Nephron (organoid): ENCODE data around the gene GNAS-AS1.
A peak's percentile ranks its signal among the peaks of the same experiment; 100 is the strongest.

Experiments used
- H3K27ac Mint-ChIP-seq, 3 experiments: 2 replicates each; pipeline ENCODE4 v1.8.0; 2020; ENCODE audit warnings: mixed read lengths in 3 of 3, mild to moderate bottlenecking in 2 of 3, moderate library complexity in 1 of 3
- H3K27me3 Mint-ChIP-seq: 2 replicates; pipeline ENCODE4 v1.8.0; 2021; ENCODE audit warnings: low read depth, mild to moderate bottlenecking, moderate library complexity, mixed read lengths
- H3K36me3 Mint-ChIP-seq: 2 replicates; pipeline ENCODE4 v1.8.0; 2020; ENCODE audit warnings: low read depth, mixed read lengths
- H3K4me1 Mint-ChIP-seq: 2 replicates; pipeline ENCODE4 v1.8.0; 2020; ENCODE audit warnings: mixed read lengths
- H3K4me3 Mint-ChIP-seq, 3 experiments: 2 replicates each; pipeline ENCODE4 v1.8.0; 2020; ENCODE audit warnings: mild to moderate bottlenecking in 3 of 3, mixed read lengths in 3 of 3, moderate library complexity in 2 of 3
- H3K9me3 Mint-ChIP-seq: 2 replicates; pipeline ENCODE4 v1.8.0; 2020; ENCODE audit warnings: mixed read lengths
- TF ChIP-seq, protein P1 (sequence below), 3 experiments: fragments of 200-600 bp; sonication (generic); IDR thresholded peaks; one replicate each; pipeline ENCODE4 v1.5.0; 2021; ENCODE audit warnings: antibody characterized with exemption in 3 of 3; ENCODE audit not compliant: unreplicated experiment in 3 of 3

Gene GNAS-AS1

DNA sequence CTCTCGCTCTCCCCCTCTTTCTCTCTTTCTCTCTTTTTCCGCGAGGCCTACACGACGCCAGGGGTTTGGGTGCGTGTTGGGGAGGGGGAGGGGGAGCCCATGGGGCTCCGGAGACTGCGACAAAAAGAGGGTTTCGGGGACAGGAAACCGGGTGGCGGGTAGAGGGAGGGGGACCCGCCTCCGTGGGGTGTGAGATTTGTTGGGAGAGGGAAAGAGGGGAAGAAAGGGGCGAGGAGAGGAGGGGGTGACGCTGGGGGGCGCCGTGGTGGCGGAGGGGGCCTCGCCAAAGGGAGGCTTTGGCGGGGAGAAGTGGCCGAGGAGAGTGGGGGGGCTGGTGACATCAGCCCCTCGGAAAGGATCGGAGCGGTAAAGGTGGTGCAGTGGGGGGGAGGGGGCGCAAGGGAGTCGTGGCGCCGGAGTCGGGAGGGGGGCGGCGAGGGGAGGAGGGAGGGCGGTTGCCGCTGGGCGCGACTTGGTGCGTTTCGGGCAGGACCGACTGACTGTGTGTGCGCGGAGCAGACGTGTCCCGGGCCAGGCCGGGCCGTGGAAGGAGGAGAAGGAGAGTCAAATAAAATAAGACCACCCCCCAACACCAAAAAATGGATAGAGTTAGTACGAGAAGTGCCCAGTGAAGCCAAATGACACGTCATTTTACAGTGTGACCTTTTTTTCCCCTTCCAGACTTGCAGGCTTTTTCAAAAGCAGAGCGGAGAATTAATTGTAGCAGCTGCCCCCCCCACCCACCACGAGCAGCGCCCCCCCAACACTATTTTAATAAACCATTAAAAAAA is 41.6 kb upstream of the GNAS-AS1 start:
- Mint-ChIP-seq H3K4me1 (peaks cover 55% of the 10 kb centered on the region), H3K27ac (peak overlapping the region; percentile 91 to 99 (median 99)), H3K27me3 (no peaks in the 10 kb centered on the region), H3K4me3 (peak overlapping the region; percentile 97 to 99 (median 98)), H3K36me3 (peaks cover 17% of the 10 kb centered on the region), H3K9me3 (no peaks in the 10 kb centered on the region)
- TF ChIP-seq, protein P1, sequence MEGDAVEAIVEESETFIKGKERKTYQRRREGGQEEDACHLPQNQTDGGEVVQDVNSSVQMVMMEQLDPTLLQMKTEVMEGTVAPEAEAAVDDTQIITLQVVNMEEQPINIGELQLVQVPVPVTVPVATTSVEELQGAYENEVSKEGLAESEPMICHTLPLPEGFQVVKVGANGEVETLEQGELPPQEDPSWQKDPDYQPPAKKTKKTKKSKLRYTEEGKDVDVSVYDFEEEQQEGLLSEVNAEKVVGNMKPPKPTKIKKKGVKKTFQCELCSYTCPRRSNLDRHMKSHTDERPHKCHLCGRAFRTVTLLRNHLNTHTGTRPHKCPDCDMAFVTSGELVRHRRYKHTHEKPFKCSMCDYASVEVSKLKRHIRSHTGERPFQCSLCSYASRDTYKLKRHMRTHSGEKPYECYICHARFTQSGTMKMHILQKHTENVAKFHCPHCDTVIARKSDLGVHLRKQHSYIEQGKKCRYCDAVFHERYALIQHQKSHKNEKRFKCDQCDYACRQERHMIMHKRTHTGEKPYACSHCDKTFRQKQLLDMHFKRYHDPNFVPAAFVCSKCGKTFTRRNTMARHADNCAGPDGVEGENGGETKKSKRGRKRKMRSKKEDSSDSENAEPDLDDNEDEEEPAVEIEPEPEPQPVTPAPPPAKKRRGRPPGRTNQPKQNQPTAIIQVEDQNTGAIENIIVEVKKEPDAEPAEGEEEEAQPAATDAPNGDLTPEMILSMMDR (IDR thresholded peaks at IDR 0.05; ENCODE audit: unreplicated experiment in 3 of 3) = no peak

DNA sequence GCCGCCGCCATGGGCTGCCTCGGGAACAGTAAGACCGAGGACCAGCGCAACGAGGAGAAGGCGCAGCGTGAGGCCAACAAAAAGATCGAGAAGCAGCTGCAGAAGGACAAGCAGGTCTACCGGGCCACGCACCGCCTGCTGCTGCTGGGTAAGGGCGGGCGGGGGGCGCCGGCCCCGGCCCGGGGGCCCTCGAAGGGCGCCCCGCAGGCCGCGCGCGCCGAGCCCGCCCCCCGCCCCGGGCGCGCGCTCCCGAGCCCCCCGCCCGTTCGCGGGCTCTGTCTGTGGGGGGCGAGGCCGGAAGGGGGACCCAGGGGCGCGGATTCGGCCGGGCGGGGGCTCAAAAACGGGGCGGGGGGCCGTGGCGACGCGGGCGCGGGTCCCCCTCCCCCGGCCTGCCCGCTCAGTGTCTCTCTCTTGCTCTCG is 41.0 kb upstream of the GNAS-AS1 start:
- Mint-ChIP-seq H3K4me1 (peaks cover 51% of the 10 kb centered on the region), H3K27me3 (no peaks in the 10 kb centered on the region), H3K27ac (peak overlapping the region; percentile 91 to 99 (median 99)), H3K9me3 (no peaks in the 10 kb centered on the region), H3K4me3 (peak overlapping the region; percentile 97 to 99 (median 98)), H3K36me3 (peaks cover 12% of the 10 kb centered on the region)
- TF ChIP-seq, protein P1 (IDR thresholded peaks at IDR 0.05; ENCODE audit: unreplicated experiment in 3 of 3) = no peak

DNA sequence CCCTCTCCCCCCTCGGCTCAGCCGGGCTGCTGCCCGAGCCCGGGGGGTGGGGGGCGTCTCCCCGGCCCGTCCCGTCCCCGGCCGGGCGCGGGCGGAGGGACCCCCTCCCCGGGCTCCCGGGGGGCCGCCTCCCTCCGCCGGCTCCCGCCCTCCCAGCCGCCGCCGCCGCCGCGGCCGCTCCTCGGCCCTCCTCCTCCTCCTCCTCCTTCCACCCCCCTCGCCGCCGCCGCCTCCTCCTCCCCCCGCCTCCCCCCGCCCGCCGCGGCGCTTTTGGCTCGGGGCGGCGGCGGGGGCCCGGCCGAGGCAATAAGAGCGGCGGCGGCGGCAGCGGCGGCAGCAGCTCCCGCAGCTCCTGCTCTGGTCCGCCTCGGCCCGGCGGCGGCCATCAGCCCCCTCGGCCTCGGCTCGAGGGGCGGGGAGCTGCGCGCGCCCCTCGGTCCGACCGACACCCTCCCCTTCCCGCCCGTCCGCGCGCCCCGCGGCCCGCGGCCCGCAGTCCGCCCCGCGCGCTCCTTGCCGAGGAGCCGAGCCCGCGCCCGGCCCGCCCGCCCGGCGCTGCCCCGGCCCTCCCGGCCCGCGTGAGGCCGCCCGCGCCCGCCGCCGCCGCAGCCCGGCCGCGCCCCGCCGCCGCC is 40.5 kb upstream of the GNAS-AS1 start:
- H3K36me3 Mint-ChIP-seq = peaks cover 8% of the 10 kb centered on the region
- no peaks in the 10 kb centered on the region for H3K27me3 Mint-ChIP-seq
- peak overlapping the region; percentile 97 to 100 (median 99) for H3K27ac Mint-ChIP-seq
- H3K4me3 Mint-ChIP-seq = peak overlapping the region; percentile 76 to 85 (median 81)
- no peaks in the 10 kb centered on the region for H3K9me3 Mint-ChIP-seq
- peaks cover 46% of the 10 kb centered on the region for H3K4me1 Mint-ChIP-seq
- TF ChIP-seq, protein P1 (IDR thresholded peaks at IDR 0.05; ENCODE audit: unreplicated experiment in 3 of 3) = no peak

DNA sequence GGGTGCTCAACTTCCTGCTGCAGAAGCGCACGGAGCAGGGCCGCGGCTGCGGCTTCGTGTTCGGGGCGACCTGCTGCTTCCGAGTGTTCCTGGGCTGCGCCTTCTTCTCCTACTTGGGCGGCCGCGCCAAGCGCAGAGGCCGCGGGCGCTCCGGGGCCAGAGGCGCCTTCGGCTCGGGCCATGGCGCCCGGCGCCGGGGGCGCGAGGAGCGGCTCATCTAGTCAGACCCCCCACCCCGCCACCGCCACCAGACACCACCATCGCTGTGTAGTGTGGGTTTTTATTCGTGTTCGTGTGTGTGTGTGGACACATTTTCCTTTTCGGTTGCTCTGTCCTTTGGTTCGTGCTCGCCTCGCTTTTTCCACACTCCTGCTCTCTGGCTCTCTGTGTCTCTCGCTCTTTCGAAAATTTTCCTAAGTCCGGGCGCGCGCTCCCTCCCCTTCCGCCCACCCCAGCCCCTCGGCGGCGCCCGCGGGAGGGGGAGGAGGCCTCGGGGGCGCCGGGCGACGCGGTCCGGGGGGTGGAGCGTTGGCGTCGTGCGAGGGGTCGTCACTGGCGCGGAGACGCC is 39.9 kb upstream of the GNAS-AS1 start:
- Mint-ChIP-seq H3K9me3 (no peaks in the 10 kb centered on the region), H3K36me3 (peaks cover 3% of the 10 kb centered on the region), H3K27me3 (no peaks in the 10 kb centered on the region), H3K27ac (peak overlapping the region; percentile 97 to 100 (median 99)), H3K4me1 (peaks cover 40% of the 10 kb centered on the region), H3K4me3 (peak overlapping the region; percentile 86 to 97 (median 95))
- TF ChIP-seq, protein P1 (IDR thresholded peaks at IDR 0.05; ENCODE audit: unreplicated experiment in 3 of 3) = no peak

DNA sequence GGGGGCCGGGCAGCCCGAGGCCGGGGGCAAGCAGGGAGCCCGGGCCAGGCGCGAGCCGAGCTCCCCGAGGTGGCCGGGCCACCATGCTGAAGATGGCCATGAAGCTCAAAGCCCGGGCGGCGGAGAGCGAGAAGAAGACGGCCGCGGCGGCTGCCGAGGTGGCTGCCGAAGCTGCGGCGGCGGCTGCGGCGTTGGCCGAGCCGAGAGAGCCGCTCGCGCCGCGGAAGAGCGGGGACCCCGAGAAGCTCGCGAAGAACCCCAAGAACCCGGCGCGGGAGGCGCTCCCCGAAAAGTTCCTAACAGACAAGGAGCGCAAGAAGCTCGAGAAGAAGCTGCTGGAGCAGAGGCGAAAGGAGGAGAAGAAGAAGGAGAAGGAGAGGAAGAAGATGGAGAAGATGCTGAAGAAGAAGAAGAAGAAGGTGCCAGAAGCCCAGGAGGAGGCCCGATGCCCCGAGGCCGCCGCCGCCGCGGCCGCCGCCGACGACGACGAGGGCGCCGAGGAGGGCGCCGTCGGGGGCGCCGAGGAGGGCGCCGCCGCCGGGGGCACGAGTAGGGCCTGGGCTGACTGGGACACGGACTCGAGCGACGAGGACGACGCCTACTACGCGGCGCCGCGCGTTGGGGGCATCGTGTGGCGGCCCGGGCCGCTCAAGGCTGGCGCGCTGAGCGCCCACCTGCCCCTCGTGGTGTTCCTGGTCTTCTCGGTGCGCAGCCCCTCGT is 39.3 kb upstream of the GNAS-AS1 start:
- Mint-ChIP-seq H3K4me1 (peaks cover 35% of the 10 kb centered on the region), H3K36me3 (peaks cover 3% of the 10 kb centered on the region), H3K9me3 (no peaks in the 10 kb centered on the region), H3K4me3 (peak overlapping the region; percentile 97 to 98 (median 98)), H3K27ac (peak overlapping the region; percentile 97 to 100 (median 99)), H3K27me3 (no peaks in the 10 kb centered on the region)
- TF ChIP-seq, protein P1 (IDR thresholded peaks at IDR 0.05; ENCODE audit: unreplicated experiment in 3 of 3) = no peak
